ENCODE data around the gene REPIN1.

- TF ChIP-seq EZH2phosphoT487 (IDR thresholded peaks at IDR 0.05; ENCODE audit: low read depth, severe bottlenecking, unreplicated experiment) (no peak), CTCF (IDR thresholded peaks at IDR 0.05; ENCODE audit: poor library complexity) (no peak)
Measured at GRCh38 chr7:150381785-150382122, 13.1 kb downstream of the REPIN1 start.
